Mesenchymal stem cell (in vitro differentiated cells and primary cell): ENCODE measurements around the gene ARID1A.

Experiments
- DNase-seq: peaks from one replicate; pipeline ENCODE4 v3.0.0-alpha.2; 2013
- H2AFZ ChIP-seq: one replicate; pipeline ENCODE4 v1.6.1; 2013; ENCODE audit warnings: low read depth, mild to moderate bottlenecking, control low read depth, inconsistent platforms, low read length, moderate library complexity
- H2AK5ac ChIP-seq: 2 replicates; pipeline ENCODE4 v1.6.1; 2013; ENCODE audit warnings: low read length, moderate library complexity, mild to moderate bottlenecking, inconsistent platforms; ENCODE audit not compliant: severe bottlenecking
- H2BK120ac ChIP-seq: one replicate; pipeline ENCODE4 v1.6.1; 2013; ENCODE audit warnings: low read depth, mild to moderate bottlenecking, inconsistent platforms, low read length, moderate library complexity
- H2BK12ac ChIP-seq, 2 experiments: one replicate each; pipeline ENCODE4 v1.6.1; 2013; ENCODE audit warnings: inconsistent platforms in 2 of 2, low read length in 2 of 2, mild to moderate bottlenecking in 2 of 2, moderate library complexity in 2 of 2, control low read depth in 1 of 2
- H2BK15ac ChIP-seq: one replicate; pipeline ENCODE4 v1.6.1; 2013; ENCODE audit warnings: mild to moderate bottlenecking, low read depth, inconsistent platforms; ENCODE audit not compliant: poor library complexity, severe bottlenecking
- H2BK5ac ChIP-seq: 2 replicates; pipeline ENCODE4 v1.6.1; 2013; ENCODE audit warnings: low read depth, mild to moderate bottlenecking, low read length, control low read depth, inconsistent platforms; ENCODE audit not compliant: poor library complexity, severe bottlenecking
- H3K14ac ChIP-seq, 2 experiments: one replicate each; pipeline ENCODE4 v1.6.1; 2013; ENCODE audit warnings: inconsistent platforms in 2 of 2, low read length in 2 of 2, control low read depth in 1 of 2, mild to moderate bottlenecking in 1 of 2, moderate library complexity in 1 of 2
- H3K18ac ChIP-seq, 2 experiments: one replicate each; pipeline ENCODE4 v1.6.1; 2013; ENCODE audit warnings: inconsistent platforms in 2 of 2, low read length in 2 of 2, control low read depth in 1 of 2, low read depth in 1 of 2, mild to moderate bottlenecking in 1 of 2
- H3K23ac ChIP-seq, 2 experiments: one replicate each; pipeline ENCODE4 v1.6.1; 2013; ENCODE audit warnings: inconsistent platforms in 2 of 2, low read length in 2 of 2, mild to moderate bottlenecking in 2 of 2, moderate library complexity in 2 of 2, control low read depth in 1 of 2
- H3K27ac ChIP-seq: 2 replicates; pipeline ENCODE4 v1.5.1; 2013; ENCODE audit warnings: mild to moderate bottlenecking, moderate library complexity, low read length, control low read depth, inconsistent platforms; ENCODE audit not compliant: poor library complexity, severe bottlenecking
- H3K27me3 ChIP-seq, 2 experiments: 2 replicates each; pipeline versions ENCODE4 v1.6.1 to v1.7.0; 2013; ENCODE audit warnings: low read length in 2 of 2, mild to moderate bottlenecking in 2 of 2, moderate library complexity in 2 of 2, control low read depth in 1 of 2, inconsistent platforms in 1 of 2; ENCODE audit not compliant: control insufficient read depth in 1 of 2, insufficient read depth in 1 of 2
- H3K36me3 ChIP-seq, 2 experiments: 2 replicates each; pipeline versions ENCODE4 v1.6.1 to v1.7.0; 2013; ENCODE audit warnings: low read length in 2 of 2, control low read depth in 1 of 2, inconsistent platforms in 1 of 2, low read depth in 1 of 2, mild to moderate bottlenecking in 1 of 2; ENCODE audit not compliant: insufficient read depth in 2 of 2, control insufficient read depth in 1 of 2
- H3K4ac ChIP-seq, 2 experiments: one replicate each; pipeline ENCODE4 v1.6.1; 2013; ENCODE audit warnings: inconsistent platforms in 2 of 2, low read length in 2 of 2, mild to moderate bottlenecking in 2 of 2, moderate library complexity in 2 of 2, control low read depth in 1 of 2, low read depth in 1 of 2
- H3K4me1 ChIP-seq: 2 replicates; pipeline ENCODE4 v1.6.1; 2013; ENCODE audit warnings: low read depth, low read length, control low read depth; ENCODE audit not compliant: control insufficient read depth, insufficient read depth
- H3K4me2 ChIP-seq: 2 replicates; pipeline ENCODE4 v1.6.1; 2013; ENCODE audit warnings: low read length, mild to moderate bottlenecking, inconsistent platforms; ENCODE audit not compliant: poor library complexity, severe bottlenecking
- H3K4me3 ChIP-seq, 2 experiments: 2 replicates each; pipeline versions ENCODE4 v1.5.1 to v1.7.0; 2013; ENCODE audit warnings: low read length in 2 of 2, mild to moderate bottlenecking in 2 of 2, control low read depth in 1 of 2, low read depth in 1 of 2; ENCODE audit not compliant: insufficient read depth in 1 of 2
- H3K79me1 ChIP-seq: replicated peaks from 2 replicates; pipeline ENCODE4 v1.6.1; 2013; ENCODE audit warnings: mild to moderate bottlenecking, control low read depth, low read length, inconsistent platforms; ENCODE audit not compliant: poor library complexity, severe bottlenecking
- H3K9ac ChIP-seq: 2 replicates; pipeline ENCODE4 v1.7.0; 2013; ENCODE audit warnings: mild to moderate bottlenecking, low read length, moderate library complexity
- H3K9me3 ChIP-seq: 2 replicates; pipeline ENCODE4 v1.7.0; 2013; ENCODE audit warnings: mild to moderate bottlenecking, low read length; ENCODE audit not compliant: control insufficient read depth
- H4K8ac ChIP-seq: one replicate; pipeline ENCODE4 v1.6.1; 2013; ENCODE audit warnings: inconsistent platforms, mild to moderate bottlenecking, low read length, moderate library complexity
- H4K91ac ChIP-seq: one replicate; pipeline ENCODE4 v1.6.1; 2013; ENCODE audit warnings: mild to moderate bottlenecking, low read length, inconsistent platforms
- WGBS: methylation state at CpG from one replicate; pipeline ENCODE4 v1.1.7; 2013; ENCODE audit warnings: mixed read lengths; 5-methylcytosine and 5-hydroxymethylcytosine counted together

The ARID1A gene

DNA sequence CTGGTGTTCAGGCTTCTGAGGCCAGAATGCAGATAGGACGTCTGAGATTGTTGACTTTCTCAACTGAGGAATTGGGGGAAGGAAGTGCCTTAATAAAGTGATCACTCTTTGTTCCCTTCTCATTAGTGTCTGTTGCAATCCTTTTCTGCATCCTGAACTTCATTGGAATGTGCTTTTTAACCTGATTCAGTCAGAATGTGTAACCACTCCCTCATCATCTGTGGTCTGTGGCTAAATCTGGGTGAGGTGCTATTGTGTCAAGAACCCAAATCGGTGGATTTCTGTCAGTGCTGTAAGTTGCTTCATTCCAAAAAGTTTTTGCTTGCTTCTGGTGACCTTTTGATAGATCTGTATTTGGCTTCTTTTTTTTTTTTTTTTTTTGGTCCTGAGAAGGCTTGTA, 38.2 kb downstream of the ARID1A start:
- no peak overlapping the region for H2BK5ac ChIP-seq
- H4K91ac ChIP-seq, result no peak overlapping the region
- H3K18ac ChIP-seq, result no peak overlapping the region
- no peak overlapping the region for H2BK15ac ChIP-seq
- no peak overlapping the region for H3K23ac ChIP-seq
- H2AFZ ChIP-seq, result no peak overlapping the region
- no peak overlapping the region for H2AK5ac ChIP-seq
- DNase-seq, result no peak
- H3K4me3 ChIP-seq, result no peak overlapping the region
- H3K79me1 ChIP-seq, result peaks cover 28% of the 10 kb centered on the region
- H3K4me2 ChIP-seq, result no peak overlapping the region
- no peak overlapping the region for H4K8ac ChIP-seq
- no peak overlapping the region for H3K4ac ChIP-seq
- H2BK12ac ChIP-seq, result no peak overlapping the region
- 77% methylated on average over 2 of the region's 2 CpGs for WGBS
- no peak overlapping the region for H2BK120ac ChIP-seq
- H3K14ac ChIP-seq, result no peak overlapping the region
- H3K9ac ChIP-seq, result no peak overlapping the region
- peaks cover 34 to 78% of the 10 kb centered on the region in 2 experiments for H3K36me3 ChIP-seq
- no peaks in the 10 kb centered on the region for H3K27me3 ChIP-seq
- H3K4me1 ChIP-seq, result peaks cover 9% of the 10 kb centered on the region
- no peaks in the 10 kb centered on the region for H3K9me3 ChIP-seq
- no peak overlapping the region for H3K27ac ChIP-seq

DNA sequence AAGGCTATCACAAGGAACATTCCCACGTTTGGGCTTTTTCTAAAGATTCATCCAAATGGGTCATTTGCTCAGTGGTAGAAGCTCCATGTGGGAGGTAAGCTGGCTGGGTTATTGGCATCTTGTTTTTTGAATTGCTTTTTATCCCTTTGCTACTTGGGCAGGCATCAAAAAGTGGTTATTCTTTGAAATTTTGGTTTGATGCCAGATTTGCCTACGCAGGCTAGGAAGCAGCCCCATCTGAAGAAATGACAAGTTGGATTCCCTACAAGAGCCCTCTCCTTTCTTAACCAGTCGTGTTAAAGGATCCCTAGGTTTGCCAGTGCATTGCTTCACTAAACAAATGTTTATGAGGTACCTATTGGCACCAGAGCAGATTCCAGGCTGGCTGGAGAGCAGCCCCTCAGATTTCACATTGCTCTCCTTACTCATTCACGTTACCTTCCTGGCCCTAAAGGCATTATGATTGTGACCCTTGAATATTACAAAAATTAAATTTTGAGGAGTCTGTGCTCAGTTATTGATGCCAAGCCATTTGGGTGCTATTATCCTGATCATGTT, 38.8 kb downstream of the ARID1A start:
- Histone ChIP-seq H2BK120ac (no peak overlapping the region), H3K14ac (no peak overlapping the region), H2BK15ac (no peak overlapping the region), H2AK5ac (no peak overlapping the region), H3K23ac (no peak overlapping the region), H3K4ac (no peak overlapping the region), H4K8ac (no peak overlapping the region), H4K91ac (no peak overlapping the region), H3K36me3 (peaks cover 32 to 78% of the 10 kb centered on the region in 2 experiments), H2BK5ac (no peak overlapping the region), H3K4me2 (no peak overlapping the region), H2AFZ (no peak overlapping the region), H3K27me3 (no peaks in the 10 kb centered on the region), H3K9me3 (no peaks in the 10 kb centered on the region), H3K27ac (no peak overlapping the region), H2BK12ac (no peak overlapping the region), H3K4me1 (peaks cover 8% of the 10 kb centered on the region), H3K79me1 (peaks cover 30% of the 10 kb centered on the region), H3K18ac (no peak overlapping the region), H3K9ac (no peak overlapping the region), H3K4me3 (no peak overlapping the region)
- DNase-seq, result no peak
- WGBS, result 90% methylated on average over 3 of the region's 4 CpGs

DNA sequence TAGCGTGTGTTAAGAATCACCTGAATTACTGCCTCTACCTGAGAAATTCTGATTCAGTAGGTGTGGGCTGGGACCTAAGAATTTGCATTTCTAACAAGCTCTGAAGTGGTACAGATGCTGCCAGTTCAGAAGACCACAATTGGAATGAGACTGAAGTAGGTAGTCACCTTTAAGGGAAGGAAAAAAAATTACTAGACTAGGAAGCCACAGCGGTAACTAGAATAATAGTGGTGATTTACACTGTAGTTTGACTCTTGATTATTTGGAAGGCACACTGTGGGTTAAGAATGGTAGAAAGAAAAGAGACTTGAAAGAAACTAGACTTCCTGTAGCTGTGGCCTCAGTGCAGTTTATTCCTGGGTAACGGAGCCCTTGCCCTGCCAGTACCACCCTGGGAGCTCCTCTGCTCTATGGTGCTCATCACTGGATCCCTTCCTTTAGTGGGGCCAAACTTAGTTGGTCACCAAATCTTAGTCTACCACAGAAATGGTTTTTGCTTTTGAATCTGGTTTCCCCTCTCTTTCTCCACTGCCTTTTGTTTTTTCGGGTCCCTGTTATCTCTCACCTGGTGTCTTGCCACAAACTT, 43.6 kb downstream of the ARID1A start:
- H3K4me1 ChIP-seq, result peaks cover 4% of the 10 kb centered on the region
- no peak overlapping the region for H2BK5ac ChIP-seq
- no peak for DNase-seq
- H4K91ac ChIP-seq, result no peak overlapping the region
- no peak overlapping the region for H3K9ac ChIP-seq
- H3K79me1 ChIP-seq, result peaks cover 18% of the 10 kb centered on the region
- peaks cover 21 to 66% of the 10 kb centered on the region in 2 experiments for H3K36me3 ChIP-seq
- no peak overlapping the region for H3K4me2 ChIP-seq
- H4K8ac ChIP-seq, result no peak overlapping the region
- no peak overlapping the region for H2BK120ac ChIP-seq
- no peak overlapping the region for H3K27ac ChIP-seq
- H3K18ac ChIP-seq, result no peak overlapping the region
- no peak overlapping the region for H3K4ac ChIP-seq
- H2BK15ac ChIP-seq, result no peak overlapping the region
- no peaks in the 10 kb centered on the region for H3K27me3 ChIP-seq
- WGBS, result 97% methylated on average over 4 of the region's 4 CpGs
- no peak overlapping the region for H3K14ac ChIP-seq
- no peak overlapping the region for H2AFZ ChIP-seq
- no peaks in the 10 kb centered on the region for H3K9me3 ChIP-seq
- no peak overlapping the region for H2BK12ac ChIP-seq
- H3K23ac ChIP-seq, result no peak overlapping the region
- H2AK5ac ChIP-seq, result no peak overlapping the region
- H3K4me3 ChIP-seq, result no peak overlapping the region

DNA sequence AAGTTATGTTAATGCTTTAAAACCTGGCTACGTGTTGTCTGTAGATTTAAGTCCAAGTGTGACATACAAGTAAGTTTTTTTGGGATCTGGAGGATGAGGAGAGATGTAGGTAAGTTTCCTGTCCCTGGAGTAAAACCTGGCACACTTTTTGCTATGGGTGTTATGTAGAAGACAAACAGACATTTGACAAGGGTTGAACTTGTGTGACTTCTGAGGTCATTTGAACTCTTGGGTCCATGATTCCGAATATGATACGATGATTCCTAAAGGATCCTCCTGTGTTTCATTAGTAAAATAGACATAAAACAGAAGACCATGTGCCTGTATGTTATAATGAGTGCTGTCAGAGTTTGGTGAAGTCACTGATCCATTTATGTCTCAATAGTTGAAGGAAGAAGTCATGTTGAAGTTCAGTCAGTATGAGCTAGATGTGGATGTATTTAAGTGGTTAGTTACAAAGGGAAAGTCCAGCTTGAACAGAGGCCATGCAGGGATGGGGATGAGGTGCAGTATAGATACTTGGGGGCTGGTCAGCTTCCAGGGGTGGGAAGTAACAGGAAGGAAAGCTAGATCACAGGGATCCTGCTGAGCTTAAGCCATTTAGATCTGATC, 44.3 kb downstream of the ARID1A start:
- 99% methylated on average over 3 of the region's 3 CpGs for WGBS
- no peak for DNase-seq
- Histone ChIP-seq H3K9ac (no peak overlapping the region), H2BK12ac (no peak overlapping the region), H3K4ac (no peak overlapping the region), H2BK5ac (no peak overlapping the region), H2AK5ac (no peak overlapping the region), H3K18ac (no peak overlapping the region), H3K27me3 (no peaks in the 10 kb centered on the region), H3K9me3 (no peaks in the 10 kb centered on the region), H3K4me1 (peaks cover 4% of the 10 kb centered on the region), H2BK15ac (no peak overlapping the region), H3K79me1 (peaks cover 16% of the 10 kb centered on the region), H3K4me2 (no peak overlapping the region), H2AFZ (no peak overlapping the region), H3K14ac (no peak overlapping the region), H3K36me3 (peaks cover 21 to 62% of the 10 kb centered on the region in 2 experiments), H4K8ac (no peak overlapping the region), H3K4me3 (no peak overlapping the region), H4K91ac (no peak overlapping the region), H3K23ac (no peak overlapping the region), H3K27ac (no peak overlapping the region), H2BK120ac (no peak overlapping the region)
